ENCODE results near the gene CLEC3A.

The CLEC3A gene

GRCh38 chr16:78072275-78072674 is 49.9 kb downstream of the CLEC3A start:
- Histone ChIP-seq H3K9me3 (ENCODE audit: control insufficient read depth, low read depth, low read length) (no peaks in the 10 kb centered on the region), H3K4me3 (ENCODE audit: low read length) (no peak overlapping the region), H3K9ac (ENCODE audit: low read length) (no peak overlapping the region), H3K27ac (ENCODE audit: low read length) (no peak overlapping the region), H3K36me3 (ENCODE audit: control insufficient read depth, low read depth, low read length) (no peaks in the 10 kb centered on the region), H3K4me1 (ENCODE audit: control insufficient read depth, low read depth, low read length) (peaks cover 12% of the 10 kb centered on the region), H3K27me3 (ENCODE audit: control insufficient read depth, insufficient read depth, low read length) (peaks cover 100% of the 10 kb centered on the region)

- H3K27me3 ChIP-seq (ENCODE audit: control insufficient read depth, insufficient read depth, low read length), result peaks cover 100% of the 10 kb centered on the region
Measured at GRCh38 chr16:78075800-78076199, 53.5 kb downstream of the CLEC3A start.

GRCh38 chr16:78081341-78081740 is 59.0 kb downstream of the CLEC3A start:
- Histone ChIP-seq H3K27ac (ENCODE audit: low read length) (no peak overlapping the region), H3K9me3 (ENCODE audit: control insufficient read depth, low read depth, low read length) (no peaks in the 10 kb centered on the region), H3K4me1 (ENCODE audit: control insufficient read depth, low read depth, low read length) (no peaks in the 10 kb centered on the region), H3K9ac (ENCODE audit: low read length) (no peak overlapping the region), H3K4me3 (ENCODE audit: low read length) (no peak overlapping the region), H3K36me3 (ENCODE audit: control insufficient read depth, low read depth, low read length) (no peaks in the 10 kb centered on the region), H3K27me3 (ENCODE audit: control insufficient read depth, insufficient read depth, low read length) (peaks cover 54% of the 10 kb centered on the region)

More at GRCh38 chr16:78075800-78076199, 53.5 kb downstream of the CLEC3A start:
- Histone ChIP-seq H3K36me3 (ENCODE audit: control insufficient read depth, low read depth, low read length) (no peaks in the 10 kb centered on the region), H3K4me1 (ENCODE audit: control insufficient read depth, low read depth, low read length) (peaks cover 12% of the 10 kb centered on the region), H3K4me3 (ENCODE audit: low read length) (no peak overlapping the region), H3K9ac (ENCODE audit: low read length) (no peak overlapping the region), H3K9me3 (ENCODE audit: control insufficient read depth, low read depth, low read length) (no peaks in the 10 kb centered on the region), H3K27ac (ENCODE audit: low read length) (no peak overlapping the region)
